ENCODE measurements around the gene TMEM109.

The TMEM109 gene

GRCh38 chr11:60910281-60910687 lies 3.7 kb upstream of the TMEM109 start:
- peak; percentile 75 for DNase-seq (ENCODE audit: low spot score)

GRCh38 chr11:60910711-60911380 lies 3.1 kb upstream of the TMEM109 start:
- DNase-seq (ENCODE audit: low spot score), result no peak

- DNase-seq (ENCODE audit: low spot score), result no peak
These were observed 1.6 kb upstream of the TMEM109 start for GRCh38 chr11:60912223-60912850.

GRCh38 chr11:60912851-60913528 lies 968 bp upstream of the TMEM109 start:
- DNase-seq (ENCODE audit: low spot score), result no peak

- no peak for DNase-seq (ENCODE audit: low spot score)
These were observed 782 bp downstream of the TMEM109 start for GRCh38 chr11:60914633-60915247.

- peak; percentile 63 for DNase-seq (ENCODE audit: low spot score)
These were observed 1.4 kb downstream of the TMEM109 start for GRCh38 chr11:60915248-60915914.

- DNase-seq (ENCODE audit: low spot score), result no peak
These were observed 2.8 kb downstream of the TMEM109 start for GRCh38 chr11:60916669-60917206.

GRCh38 chr11:60917267-60917666 lies 3.3 kb downstream of the TMEM109 start:
- DNase-seq (ENCODE audit: low spot score), result no peak

GRCh38 chr11:60918251-60918938 lies 4.4 kb downstream of the TMEM109 start:
- no peak for DNase-seq (ENCODE audit: low spot score)

GRCh38 chr11:60918939-60919265 lies 4.9 kb downstream of the TMEM109 start:
- DNase-seq (ENCODE audit: low spot score), result no peak

GRCh38 chr11:60919320-60919719 lies 5.4 kb downstream of the TMEM109 start:
- no peak for DNase-seq (ENCODE audit: low spot score)

- DNase-seq (ENCODE audit: low spot score), result no peak
These were observed 6.0 kb downstream of the TMEM109 start for GRCh38 chr11:60919956-60920355.

GRCh38 chr11:60921259-60921658 lies 7.3 kb downstream of the TMEM109 start:
- no peak for DNase-seq (ENCODE audit: low spot score)

- no peak for DNase-seq (ENCODE audit: low spot score)
These were observed 7.9 kb downstream of the TMEM109 start for GRCh38 chr11:60921777-60922335.

GRCh38 chr11:60922906-60923305 lies 8.9 kb downstream of the TMEM109 start:
- no peak for DNase-seq (ENCODE audit: low spot score)

GRCh38 chr11:60923326-60923725 lies 9.4 kb downstream of the TMEM109 start:
- DNase-seq (ENCODE audit: low spot score), result no peak

GRCh38 chr11:60923800-60924109 lies 9.8 kb downstream of the TMEM109 start:
- DNase-seq (ENCODE audit: low spot score), result no peak

- DNase-seq (ENCODE audit: low spot score), result peak; percentile 87
These were observed 10.3 kb downstream of the TMEM109 start, which contains the start of gene TMEM132A for GRCh38 chr11:60924110-60924905. Gene TMEM132A (plus strand): TSS chr11:60924460. CDS start chr11:60924634, 174 bp downstream.

- DNase-seq (ENCODE audit: low spot score), result no peak
These were observed 11.2 kb downstream of the TMEM109 start for GRCh38 chr11:60924906-60925853.
